PC-3 (cell line): ENCODE measurements around the gene NEBL.

Experiments
- EZH2 ChIP-seq: fragments of 300-600 bp; sonication (generic); IDR thresholded peaks from one replicate; pipeline ENCODE4 v1.6.1; 2017; ENCODE audit warnings: antibody characterized with exemption, mild to moderate bottlenecking, low read length; ENCODE audit not compliant: unreplicated experiment
- EZH2phosphoT487 ChIP-seq: fragments of 300-600 bp; sonication (generic); IDR thresholded peaks from 2 replicates; pipeline ENCODE4 v1.6.1; 2018; ENCODE audit warnings: mild to moderate bottlenecking, antibody characterized with exemption, low read length, borderline replicate concordance
- TF ChIP-seq, protein P1 (sequence below): fragments of 300-600 bp; sonication (generic); conservative IDR thresholded peaks from 2 replicates; pipeline ENCODE4 v1.5.1; 2017; ENCODE audit warnings: antibody characterized with exemption, low read depth, mild to moderate bottlenecking, low read length

GRCh38 chr10:20836401-20836800, 60.7 kb downstream of the NEBL start:
- TF ChIP-seq, protein P1, sequence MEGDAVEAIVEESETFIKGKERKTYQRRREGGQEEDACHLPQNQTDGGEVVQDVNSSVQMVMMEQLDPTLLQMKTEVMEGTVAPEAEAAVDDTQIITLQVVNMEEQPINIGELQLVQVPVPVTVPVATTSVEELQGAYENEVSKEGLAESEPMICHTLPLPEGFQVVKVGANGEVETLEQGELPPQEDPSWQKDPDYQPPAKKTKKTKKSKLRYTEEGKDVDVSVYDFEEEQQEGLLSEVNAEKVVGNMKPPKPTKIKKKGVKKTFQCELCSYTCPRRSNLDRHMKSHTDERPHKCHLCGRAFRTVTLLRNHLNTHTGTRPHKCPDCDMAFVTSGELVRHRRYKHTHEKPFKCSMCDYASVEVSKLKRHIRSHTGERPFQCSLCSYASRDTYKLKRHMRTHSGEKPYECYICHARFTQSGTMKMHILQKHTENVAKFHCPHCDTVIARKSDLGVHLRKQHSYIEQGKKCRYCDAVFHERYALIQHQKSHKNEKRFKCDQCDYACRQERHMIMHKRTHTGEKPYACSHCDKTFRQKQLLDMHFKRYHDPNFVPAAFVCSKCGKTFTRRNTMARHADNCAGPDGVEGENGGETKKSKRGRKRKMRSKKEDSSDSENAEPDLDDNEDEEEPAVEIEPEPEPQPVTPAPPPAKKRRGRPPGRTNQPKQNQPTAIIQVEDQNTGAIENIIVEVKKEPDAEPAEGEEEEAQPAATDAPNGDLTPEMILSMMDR = no peak
- TF ChIP-seq EZH2 (no peak), EZH2phosphoT487 (no peak)
